IMR-90 (cell line): Measurements from ENCODE around the gene CIAO2B. TPM values are rescaled to one million over a fixed set of nuclear protein-coding genes. Genes with fewer than 3 reads are reported as not detected.

Experiments used
- ATAC-seq: fragments of 200-7000 bp; cut with Tn5 transposase; 2 replicates; pipeline ENCODE4 v1.9.1; 2020; ENCODE audit warnings: low read depth, mild to moderate bottlenecking, moderate library complexity
- BruUV-seq: library from RNA; stranded (reverse); fragments of 400-500 nt; replicated peaks from 2 replicates; lab custom pipeline; 2021; lab: Mats Ljungman, UMichigan
- CTCF ChIA-PET: fragments of 300-600 bp; formaldehyde crosslinking; extraction: SDS; loops from one replicate; lab custom pipeline; 2021; ENCODE audit warnings: antibody characterized with exemption; lab: Yijun Ruan, JAX
- POLR2A ChIA-PET: fragments of 300-600 bp; sonication (Branson Sonifier 250); formaldehyde crosslinking; loops from one replicate; lab custom pipeline; 2022; ENCODE audit warnings: antibody characterized with exemption; ENCODE audit not compliant: unreplicated experiment; lab: Charles Lee
- DNase-seq: peaks from one replicate; pipeline ENCODE4 v3.0.0; 2013
- H2AFZ ChIP-seq: replicated peaks from 2 replicates; pipeline ENCODE3; 2013; ENCODE audit warnings: low read length, mild to moderate bottlenecking; ENCODE audit not compliant: poor library complexity
- H2AK5ac ChIP-seq: 2 replicates; pipeline ENCODE4 v1.6.1; 2013; ENCODE audit warnings: low read depth, low read length, inconsistent platforms
- H2AK9ac ChIP-seq: replicated peaks from 2 replicates; pipeline ENCODE3; 2013; ENCODE audit warnings: mild to moderate bottlenecking, low read depth, low read length, moderate library complexity; ENCODE audit not compliant: poor library complexity
- H2BK120ac ChIP-seq: 2 replicates; pipeline ENCODE4 v1.6.1; 2013; ENCODE audit warnings: low read depth, low read length, inconsistent platforms
- H2BK15ac ChIP-seq: 3 replicates; pipeline ENCODE4 v1.6.1; 2013; ENCODE audit warnings: low read depth, low read length, inconsistent platforms
- H2BK20ac ChIP-seq: 2 replicates; pipeline ENCODE4 v1.6.1; 2013; ENCODE audit warnings: low read depth, mild to moderate bottlenecking, inconsistent platforms, low read length, moderate library complexity
- H2BK5ac ChIP-seq: 2 replicates; pipeline ENCODE4 v1.6.1; 2013; ENCODE audit warnings: mild to moderate bottlenecking, low read depth, low read length, inconsistent platforms; ENCODE audit not compliant: poor library complexity, severe bottlenecking
- H3K14ac ChIP-seq: replicated peaks from 2 replicates; pipeline ENCODE4 v1.6.1; 2013; ENCODE audit warnings: low read depth, low read length, inconsistent platforms
- H3K18ac ChIP-seq: 2 replicates; pipeline ENCODE4 v1.6.1; 2013; ENCODE audit warnings: low read depth, low read length, control low read depth
- H3K23ac ChIP-seq: 2 replicates; pipeline ENCODE4 v1.6.1; 2013; ENCODE audit warnings: low read depth, low read length, inconsistent platforms
- H3K27ac ChIP-seq: 2 replicates; pipeline ENCODE4 v1.5.1; 2013; ENCODE audit warnings: mild to moderate bottlenecking, control low read depth, low read length; ENCODE audit not compliant: insufficient read depth
- H3K27me3 ChIP-seq: 2 replicates; pipeline ENCODE4 v1.6.1; 2013; ENCODE audit warnings: low read length; ENCODE audit not compliant: control insufficient read depth, insufficient read depth
- H3K36me3 ChIP-seq: 2 replicates; pipeline ENCODE4 v1.6.1; 2013; ENCODE audit warnings: low read length, mixed read lengths; ENCODE audit not compliant: control insufficient read depth, insufficient read depth
- H3K4ac ChIP-seq: 2 replicates; pipeline ENCODE4 v1.6.1; 2013; ENCODE audit warnings: low read depth, low read length, inconsistent platforms
- H3K4me1 ChIP-seq: 2 replicates; pipeline ENCODE4 v1.6.1; 2013; ENCODE audit warnings: low read length, mixed read lengths; ENCODE audit not compliant: control insufficient read depth, insufficient read depth
- H3K4me2 ChIP-seq: 2 replicates; pipeline ENCODE4 v1.6.1; 2013; ENCODE audit warnings: low read depth, mild to moderate bottlenecking, control low read depth, low read length, moderate library complexity
- H3K4me3 ChIP-seq: 2 replicates; pipeline ENCODE4 v1.5.1; 2013; ENCODE audit warnings: low read depth, mild to moderate bottlenecking, control low read depth, low read length, moderate library complexity; ENCODE audit not compliant: insufficient read depth
- H3K56ac ChIP-seq: 2 replicates; pipeline ENCODE4 v1.6.1; 2013; ENCODE audit warnings: low read length, inconsistent platforms; ENCODE audit not compliant: insufficient read depth; ENCODE audit errors: extremely low read depth
- H3K79me1 ChIP-seq, 2 experiments: 2 replicates each; pipeline ENCODE4 v1.6.1; 2013; ENCODE audit warnings: low read length in 2 of 2, inconsistent platforms in 1 of 2, low read depth in 1 of 2
- H3K9ac ChIP-seq: 2 replicates; pipeline ENCODE4 v1.6.1; 2013; ENCODE audit warnings: low read depth, low read length, control low read depth
- H3K9me1 ChIP-seq: 2 replicates; pipeline ENCODE4 v1.6.1; 2013; ENCODE audit warnings: low read length, inconsistent platforms; ENCODE audit not compliant: insufficient read depth
- H3K9me3 ChIP-seq: 2 replicates; pipeline ENCODE4 v1.6.1; 2013; ENCODE audit warnings: low read length; ENCODE audit not compliant: control insufficient read depth, insufficient read depth
- H4K20me1 ChIP-seq: 2 replicates; pipeline ENCODE4 v1.6.1; 2013; ENCODE audit warnings: low read length, inconsistent platforms; ENCODE audit not compliant: insufficient read depth
- H4K5ac ChIP-seq: 2 replicates; pipeline ENCODE4 v1.6.1; 2013; ENCODE audit warnings: mild to moderate bottlenecking, low read depth, low read length, control low read depth
- H4K8ac ChIP-seq, 2 experiments: 2 replicates each; pipeline ENCODE4 v1.6.1; 2013; ENCODE audit warnings: low read depth in 2 of 2, low read length in 2 of 2, control low read depth in 1 of 2, inconsistent platforms in 1 of 2
- H4K91ac ChIP-seq: 2 replicates; pipeline ENCODE4 v1.6.1; 2013; ENCODE audit warnings: low read depth, low read length, inconsistent platforms; ENCODE audit not compliant: insufficient read depth
- MAZ ChIP-seq: IDR thresholded peaks from 2 replicates; pipeline ENCODE4 v1.6.1; 2012; ENCODE audit warnings: low read depth, mild to moderate bottlenecking, low read length, improper control_type of control experiment, moderate library complexity, borderline replicate concordance
- MXI1 ChIP-seq: IDR thresholded peaks from 2 replicates; pipeline ENCODE4 v1.6.1; 2012; ENCODE audit warnings: low read depth, mild to moderate bottlenecking, low read length, moderate library complexity, borderline replicate concordance
- WGBS, 2 experiments: methylation state at CpG; one replicate each; pipeline versions ENCODE4 v1.1.5 to v1.1.7; 2013; ENCODE audit warnings: missing lambda C conversion rate in 2 of 2; ENCODE audit not compliant: insufficient read length in 1 of 2; ENCODE audit errors: extremely low coverage in 2 of 2; 5-methylcytosine and 5-hydroxymethylcytosine counted together
- dilution Hi-C: fragments of 300-500 bp; cut with HindIII; formaldehyde crosslinking; loops from one replicate; pipeline ENCODE4 v1.14.3; 2018; ENCODE audit warnings: low sequenced_read_pairs; ENCODE audit not compliant: unreplicated experiment
- in situ Hi-C: fragments of 300-500 bp; cut with MboI; formaldehyde crosslinking; loops from 3 replicates; pipeline ENCODE4 v1.14.3; 2019; ENCODE audit warnings: low sequenced_read_pairs, inconsistent platforms, mixed read lengths
- intact Hi-C: fragments of 100-400 bp; cut with micrococcal nuclease; formaldehyde crosslinking; loops from 2 replicates; pipeline ENCODE4 v1.10.0; 2022
- polyA plus RNA-seq, 3 experiments: library from polyadenylated mRNA; depleted of rRNA; stranded (reverse); fragments of >200 nt; gene quantifications; 2 replicates each; pipeline ENCODE4 v1.2.3, GENCODE V29; 2012; ENCODE audit warnings: low replicate concordance in 1 of 3
- total RNA-seq: library from RNA; depleted of rRNA; stranded (reverse); fragments of >200 nt; gene quantifications from 2 replicates; pipeline ENCODE4 v1.2.3, GENCODE V29; 2012

CIAO2B gene
- total and polyA plus RNA-seq, 2 of the 4 experiments (the other 2 are of a cell fraction), result 148 to 234 TPM

DNA sequence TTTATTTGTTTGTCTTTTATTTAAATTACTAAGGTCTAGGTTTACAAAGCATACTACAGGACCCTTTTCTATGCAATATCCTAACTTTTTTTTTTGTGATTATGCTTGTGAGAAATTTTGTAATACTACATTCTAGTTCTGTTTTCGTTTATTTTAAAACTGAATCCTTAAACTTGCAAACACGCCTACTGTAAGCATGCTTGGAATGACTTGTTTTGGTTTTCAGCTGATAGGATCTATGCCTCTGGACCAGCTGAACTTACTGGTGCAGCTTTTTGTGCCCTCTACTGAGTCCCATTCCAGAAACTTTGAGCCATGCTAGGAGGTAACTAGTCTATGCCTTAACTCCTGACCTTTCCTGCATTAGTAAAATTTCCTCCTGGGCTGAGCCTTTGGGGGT lies 47.9 kb downstream of the CIAO2B start:
- dilution Hi-C loops (no loop called here), in situ Hi-C loops (no loop called here), intact Hi-C loops (no loop called here)
- Histone ChIP-seq H3K18ac (no peak overlapping the region), H4K5ac (no peak overlapping the region), H2BK5ac (peak overlapping the region; percentile 66), H3K9me3 (no peaks in the 10 kb centered on the region), H3K9me1 (peaks cover 13% of the 10 kb centered on the region), H4K91ac (no peak overlapping the region), H2BK15ac (no peak overlapping the region), H3K4me3 (no peak overlapping the region), H2BK20ac (0 out of 2 replicates have a peak overlapping the region, but pooled peaks have one; percentile 19), H3K56ac (no peak overlapping the region), H2AFZ (no peak overlapping the region), H3K4ac (no peak overlapping the region; the same call in 1 of the 2 replicates), H3K27me3 (no peaks in the 10 kb centered on the region), H3K36me3 (peaks cover 19% of the 10 kb centered on the region), H3K79me1 (peaks cover 14 to 40% of the 10 kb centered on the region in 2 experiments; a peak in 3 of 4 replicates), H3K4me1 (peaks cover 16% of the 10 kb centered on the region), H4K20me1 (peaks cover 10% of the 10 kb centered on the region; the same call in 1 of the 2 replicates), H2AK9ac (no peak overlapping the region), H3K14ac (no peak overlapping the region; the same call in 1 of the 2 replicates), H2BK120ac (no peak overlapping the region), H3K27ac (peak overlapping the region; percentile 81; the same call in 1 of the 2 replicates), H3K23ac (peak overlapping the region; percentile 28; the same call in 1 of the 2 replicates), H3K4me2 (peak overlapping the region; percentile 18), H4K8ac (no peak overlapping the region), H2AK5ac (0 out of 2 replicates have a peak overlapping the region, but pooled peaks have one; percentile 19), H3K9ac (no peak overlapping the region)
- ChIA-PET POLR2A (interaction anchor here (0.5 to 0.9 kb wide), 2 partner anchors 13 to 63 kb away, joined by 4 to 10 read pairs; no protein-coding TSS in a partner anchor), CTCF (interaction anchor here (1.0 to 2.2 kb wide), 2 partner anchors 9 to 13 kb away, joined by 4 to 9 read pairs; no protein-coding TSS in a partner anchor)
- TF ChIP-seq MAZ (no peak), MXI1 (0 out of 2 replicates have a peak, but pooled peaks have one; percentile 9)
- DNase-seq (peak; percentile 46), ATAC-seq (peak; percentile 95)
- no CpG with 5 or more reads among the region's 2 CpGs for WGBS, 2 experiments
- BruUV-seq, result no TSS peak
